Inflammatory macrophage treated with lipopolysaccharide for 4 hours (primary cell): ENCODE results near the gene RFNG.

ENCODE experiments used
- DNase-seq: peaks from one replicate; pipeline ENCODE4 v3.0.0-alpha.2; 2020

The RFNG gene

GRCh38 chr17:82023447-82024241 is 28.0 kb downstream of the RFNG start:
- DNase-seq = peak; percentile 19

- DNase-seq = peak; percentile 100
Measured at GRCh38 chr17:82022981-82023446, 28.6 kb downstream of the RFNG start, which contains the start of gene LRRC45. LRRC45 (plus strand) TSS chr17:82023305; CDS start chr17:82023644, 339 bp downstream.

- DNase-seq = no peak
Measured at GRCh38 chr17:82022310-82022980, 29.2 kb downstream of the RFNG start, which contains the start of gene CENPX. CENPX (minus strand) TSS chr17:82022878; CDS start chr17:82022861, 17 bp downstream.

GRCh38 chr17:82021900-82022309 is 29.7 kb downstream of the RFNG start:
- DNase-seq = no peak

- peak; percentile 63 for DNase-seq
Measured at GRCh38 chr17:82021107-82021899, 30.3 kb downstream of the RFNG start.

- no peak for DNase-seq
Measured at GRCh38 chr17:82020572-82021106, 31.0 kb downstream of the RFNG start.

- peak; percentile 53 for DNase-seq
Measured at GRCh38 chr17:82019690-82020571, 31.7 kb downstream of the RFNG start.

GRCh38 chr17:82018989-82019689 is 32.5 kb downstream of the RFNG start:
- no peak for DNase-seq

- DNase-seq = no peak
Measured at GRCh38 chr17:82018152-82018988, 33.2 kb downstream of the RFNG start.

GRCh38 chr17:82017612-82018151 is 33.9 kb downstream of the RFNG start:
- DNase-seq = no peak

GRCh38 chr17:82016875-82017459 is 34.6 kb downstream of the RFNG start:
- no peak for DNase-seq

- DNase-seq = no peak
Measured at GRCh38 chr17:82016061-82016874, 35.3 kb downstream of the RFNG start.

- DNase-seq = no peak
Measured at GRCh38 chr17:82015311-82015971, 36.2 kb downstream of the RFNG start.

GRCh38 chr17:82014971-82015310 is 36.7 kb downstream of the RFNG start:
- no peak for DNase-seq

GRCh38 chr17:82014432-82014831 is 37.2 kb downstream of the RFNG start:
- DNase-seq = no peak

- DNase-seq = no peak
Measured at GRCh38 chr17:82013772-82014321, 37.8 kb downstream of the RFNG start.

GRCh38 chr17:82013341-82013740 is 38.3 kb downstream of the RFNG start:
- DNase-seq = no peak
